Measurements from ENCODE around the gene MCM9. TPM values are rescaled to one million over a fixed set of nuclear protein-coding genes. Genes with fewer than 3 reads are reported as not detected.

Gene MCM9
- total RNA-seq, 1 donor from 2014 or later = 37.0 TPM

GRCh38 chr6:118913161-118913560 is 21.8 kb downstream of the MCM9 start:
- ChIA-PET CTCF (interaction anchor here (0.6 to 0.9 kb wide), 2 partner anchors 16 to 311 kb away, joined by 3 read pairs; no protein-coding TSS in a partner anchor), POLR2A (no interaction called here)
- intact Hi-C loops (cut with micrococcal nuclease) = no loop called here
- no peak for DNase-seq
- TF ChIP-seq CTCF (IDR thresholded peaks at IDR 0.05) = no peak
- H3K27me3 Mint-ChIP-seq = no peaks in the 10 kb centered on the region
- no peak for ATAC-seq (ENCODE audit: low read depth)
- no peaks in the 10 kb centered on the region for H3K4me1 Mint-ChIP-seq
- H3K27ac Mint-ChIP-seq = no peak overlapping the region
- no peak overlapping the region for H3K4me3 Mint-ChIP-seq
- H3K9me3 Mint-ChIP-seq = no peaks in the 10 kb centered on the region
- peaks cover 77% of the 10 kb centered on the region for H3K36me3 Mint-ChIP-seq (ENCODE audit: low read depth)

GRCh38 chr6:118912646-118913045 is 22.3 kb downstream of the MCM9 start:
- no peak for TF ChIP-seq CTCF (IDR thresholded peaks at IDR 0.05)
- no peak overlapping the region for H3K27ac Mint-ChIP-seq
- no peak overlapping the region for H3K4me3 Mint-ChIP-seq
- CTCF ChIA-PET = interaction anchor here (0.9 kb wide), 1 partner anchor 15 kb away, joined by 3 read pairs; no protein-coding TSS in a partner anchor
- H3K4me1 Mint-ChIP-seq = no peaks in the 10 kb centered on the region
- intact Hi-C loops (cut with micrococcal nuclease) = no loop called here
- H3K9me3 Mint-ChIP-seq = no peaks in the 10 kb centered on the region
- peaks cover 77% of the 10 kb centered on the region for H3K36me3 Mint-ChIP-seq (ENCODE audit: low read depth)
- POLR2A ChIA-PET = no interaction called here
- ATAC-seq (ENCODE audit: low read depth) (no peak), DNase-seq (no peak)
- H3K27me3 Mint-ChIP-seq = no peaks in the 10 kb centered on the region

- ATAC-seq (ENCODE audit: low read depth) (no peak), DNase-seq (no peak)
- TF ChIP-seq CTCF (IDR thresholded peaks at IDR 0.05) = no peak
- Mint-ChIP-seq H3K4me3 (no peak overlapping the region), H3K36me3 (ENCODE audit: low read depth) (peaks cover 80% of the 10 kb centered on the region), H3K27ac (no peak overlapping the region), H3K9me3 (no peaks in the 10 kb centered on the region), H3K27me3 (no peaks in the 10 kb centered on the region), H3K4me1 (peaks cover 1% of the 10 kb centered on the region)
- CTCF ChIA-PET = no interaction called here
- POLR2A ChIA-PET = no interaction called here
- intact Hi-C loops (cut with micrococcal nuclease) = no loop called here
Observed at GRCh38 chr6:118908441-118908840, 26.5 kb downstream of the MCM9 start.

GRCh38 chr6:118905851-118906250 is 29.1 kb downstream of the MCM9 start:
- ATAC-seq (ENCODE audit: low read depth) = no peak
- Mint-ChIP-seq H3K27me3 (no peaks in the 10 kb centered on the region), H3K36me3 (ENCODE audit: low read depth) (peaks cover 82% of the 10 kb centered on the region), H3K9me3 (no peaks in the 10 kb centered on the region), H3K27ac (no peak overlapping the region), H3K4me3 (no peak overlapping the region), H3K4me1 (peaks cover 6% of the 10 kb centered on the region)
- no peak for DNase-seq
- no peak for TF ChIP-seq CTCF (IDR thresholded peaks at IDR 0.05)
- intact Hi-C loops (cut with micrococcal nuclease) = no loop called here
- POLR2A ChIA-PET = no interaction called here
- CTCF ChIA-PET = no interaction called here

- ChIA-PET POLR2A (no interaction called here), CTCF (no interaction called here)
- Mint-ChIP-seq H3K27ac (no peak overlapping the region), H3K27me3 (no peaks in the 10 kb centered on the region), H3K4me1 (peaks cover 13% of the 10 kb centered on the region), H3K36me3 (ENCODE audit: low read depth) (peaks cover 81% of the 10 kb centered on the region), H3K4me3 (no peak overlapping the region), H3K9me3 (no peaks in the 10 kb centered on the region)
- no peak for ATAC-seq (ENCODE audit: low read depth)
- DNase-seq = no peak
- intact Hi-C loops (cut with micrococcal nuclease) = no loop called here
- TF ChIP-seq CTCF (IDR thresholded peaks at IDR 0.05) = no peak
Observed at GRCh38 chr6:118905084-118905483, 29.9 kb downstream of the MCM9 start.
